ENCODE results near the gene TRMT112. TPM values are rescaled to one million over a fixed set of nuclear protein-coding genes. Genes with fewer than 3 reads are reported as not detected.

The TRMT112 gene
- total RNA-seq, 1 experiment from 2014 or later: 328 TPM

DNA sequence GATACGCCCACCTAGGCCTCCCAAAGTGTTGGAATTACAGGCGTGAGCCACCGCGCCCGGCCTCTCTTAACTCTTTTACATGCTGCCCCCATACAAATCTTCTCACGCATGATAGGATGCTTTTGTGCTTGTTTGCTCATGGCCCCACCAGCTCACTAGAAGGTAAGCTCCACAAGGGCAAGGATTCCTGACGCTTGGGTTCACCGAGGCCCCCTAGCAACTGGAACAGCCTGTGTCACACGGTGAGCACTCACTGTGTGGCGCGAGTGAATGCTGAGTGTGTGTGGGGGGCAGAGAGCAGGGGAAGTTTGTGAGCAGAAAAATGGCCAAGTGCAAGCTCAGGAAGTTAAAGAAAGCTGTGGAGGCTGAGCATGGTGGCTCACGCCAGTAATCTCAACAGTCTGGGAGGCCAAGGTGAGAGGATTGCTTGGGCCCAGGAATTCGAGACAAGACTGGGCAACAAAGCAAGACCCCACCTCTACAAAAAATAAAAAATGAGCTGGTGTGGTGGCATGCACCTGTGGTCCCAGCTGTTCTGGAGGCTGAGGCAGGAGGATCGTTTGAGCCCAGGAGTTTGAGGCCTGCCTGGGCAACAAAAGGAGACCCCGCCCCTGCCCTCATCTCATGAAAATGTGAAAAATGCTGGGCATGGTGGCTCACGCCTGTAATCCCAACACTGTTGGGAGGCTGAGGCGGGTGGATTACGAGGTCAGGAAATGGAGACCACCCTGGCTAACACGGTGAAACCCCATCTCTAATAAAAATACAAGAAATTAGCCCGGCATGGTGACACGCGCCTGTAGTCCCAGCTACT, 35.2 kb downstream of the TRMT112 start:
- Histone ChIP-seq H3K79me2 (ENCODE audit: insufficient read depth, low read length) (no peaks in the 10 kb centered on the region), H3K4me3 (replicated peaks in 1 of 2; ENCODE audit: low read depth in 1 of 2, low read length in 2 of 2) (no peak overlapping the region), H3K9me2 (ENCODE audit: insufficient read depth) (no peaks in the 10 kb centered on the region), H3K9me3 (ENCODE audit: control insufficient read depth in 1 of 2, insufficient read depth in 1 of 2, low read depth in 1 of 2, low read length in 2 of 2) (no peaks in the 10 kb centered on the region), H3K4me1 (ENCODE audit: control insufficient read depth in 1 of 2, insufficient read depth in 2 of 2, low read length in 2 of 2) (peaks cover 14 to 27% of the 10 kb centered on the region in 2 experiments), H3K27ac (ENCODE audit: low read depth, low read length) (no peak overlapping the region), H4K20me1 (ENCODE audit: insufficient read depth) (no peaks in the 10 kb centered on the region), H3K4me2 (ENCODE audit: low read length) (no peak overlapping the region), H3K36me3 (ENCODE audit: control insufficient read depth in 1 of 2, insufficient read depth in 2 of 2, low read length in 2 of 2) (no peaks in the 10 kb centered on the region; a peak in 1 of 4 replicates), H3K27me3 (ENCODE audit: insufficient read depth, low read length) (no peaks in the 10 kb centered on the region), H2AFZ (ENCODE audit: low read depth, low read length, poor library complexity, severe bottlenecking) (no peak overlapping the region), H3K9ac (ENCODE audit: low read length) (no peak overlapping the region)
- POLR2A ChIA-PET: interaction anchor here (1.6 kb wide), 1 partner anchor 19 kb away, joined by 5 read pairs; no protein-coding TSS in a partner anchor
- no TSS peak for BruUV-seq (replicated peaks)
- TF ChIP-seq, protein P1, sequence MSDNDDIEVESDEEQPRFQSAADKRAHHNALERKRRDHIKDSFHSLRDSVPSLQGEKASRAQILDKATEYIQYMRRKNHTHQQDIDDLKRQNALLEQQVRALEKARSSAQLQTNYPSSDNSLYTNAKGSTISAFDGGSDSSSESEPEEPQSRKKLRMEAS (IDR thresholded peaks at IDR 0.05): no peak
- TF ChIP-seq SRF (IDR thresholded peaks at IDR 0.05; ENCODE audit: low read depth): no peak
- no peak for TF ChIP-seq POLR2AphosphoS5 (IDR thresholded peaks at IDR 0.05; ENCODE audit: low read depth, low read length)
- no peak for TF ChIP-seq RAD21 (IDR thresholded peaks at IDR 0.05; ENCODE audit: low read depth)
- TF ChIP-seq FOSL1 (IDR thresholded peaks at IDR 0.05; ENCODE audit: low read depth): no peak
- TF ChIP-seq ZNF274 (IDR thresholded peaks at IDR 0.05; ENCODE audit: low read depth, low read length): no peak
- TF ChIP-seq, protein P2, sequence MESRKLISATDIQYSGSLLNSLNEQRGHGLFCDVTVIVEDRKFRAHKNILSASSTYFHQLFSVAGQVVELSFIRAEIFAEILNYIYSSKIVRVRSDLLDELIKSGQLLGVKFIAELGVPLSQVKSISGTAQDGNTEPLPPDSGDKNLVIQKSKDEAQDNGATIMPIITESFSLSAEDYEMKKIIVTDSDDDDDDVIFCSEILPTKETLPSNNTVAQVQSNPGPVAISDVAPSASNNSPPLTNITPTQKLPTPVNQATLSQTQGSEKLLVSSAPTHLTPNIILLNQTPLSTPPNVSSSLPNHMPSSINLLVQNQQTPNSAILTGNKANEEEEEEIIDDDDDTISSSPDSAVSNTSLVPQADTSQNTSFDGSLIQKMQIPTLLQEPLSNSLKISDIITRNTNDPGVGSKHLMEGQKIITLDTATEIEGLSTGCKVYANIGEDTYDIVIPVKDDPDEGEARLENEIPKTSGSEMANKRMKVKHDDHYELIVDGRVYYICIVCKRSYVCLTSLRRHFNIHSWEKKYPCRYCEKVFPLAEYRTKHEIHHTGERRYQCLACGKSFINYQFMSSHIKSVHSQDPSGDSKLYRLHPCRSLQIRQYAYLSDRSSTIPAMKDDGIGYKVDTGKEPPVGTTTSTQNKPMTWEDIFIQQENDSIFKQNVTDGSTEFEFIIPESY (IDR thresholded peaks at IDR 0.05; ENCODE audit: extremely low read depth, insufficient replicate concordance, low read length): no peak
- TF ChIP-seq POLR2A (IDR thresholded peaks at IDR 0.05; ENCODE audit: borderline replicate concordance, extremely low read depth, insufficient read depth, insufficient read length): no peak
- no peak for TF ChIP-seq SIN3A (IDR thresholded peaks at IDR 0.05; ENCODE audit: low read depth)
- no peak for TF ChIP-seq ZFX (IDR thresholded peaks at IDR 0.05)
- TF ChIP-seq EZH2 (IDR thresholded peaks at IDR 0.05): no peak
- no peak for TF ChIP-seq CBX3 (IDR thresholded peaks at IDR 0.05; ENCODE audit: low read depth)
- TF ChIP-seq EZH2phosphoT487 (IDR thresholded peaks at IDR 0.05; ENCODE audit: borderline replicate concordance): no peak
- no peak for TF ChIP-seq CEBPB (IDR thresholded peaks at IDR 0.05; ENCODE audit: low read depth)
- no peak for TF ChIP-seq JUND (IDR thresholded peaks at IDR 0.05)
- ATAC-seq (no peak), DNase-seq (ENCODE audit: low read depth, low spot score) (no peak)
- CTCF ChIA-PET: no interaction called here
- RAD21 ChIA-PET (ENCODE audit: low non-redundant PET in 1 of 2, low total read pairs in 2 of 2, uncharacterized antibody in 2 of 2, unreplicated experiment in 2 of 2): no interaction called here
- intact Hi-C loops (cut with micrococcal nuclease): no loop called here

Data from HCT116 (cell line).